Activated CD8-positive, alpha-beta memory T cell treated with anti-CD3 and anti-CD28 coated beads, Interleukin-2, amount 50 U/mL, for 1 hour (primary cell): Measurements from ENCODE around the gene C1orf53.

Source experiments
- DNase-seq: peaks from one replicate; pipeline ENCODE4 v3.0.0-alpha.2; 2020; ENCODE audit errors: extremely low read depth

Gene C1orf53

GRCh38 chr1:197907846-197908616 lies 5.6 kb downstream of the C1orf53 start:
- DNase-seq = no peak

GRCh38 chr1:197908716-197909220 lies 6.3 kb downstream of the C1orf53 start:
- no peak for DNase-seq

- no peak for DNase-seq
Measured at GRCh38 chr1:197909384-197909783, 7.0 kb downstream of the C1orf53 start.

GRCh38 chr1:197910120-197910991 lies 7.9 kb downstream of the C1orf53 start:
- DNase-seq = no peak

- DNase-seq = no peak
Measured at GRCh38 chr1:197911111-197911856, 8.9 kb downstream of the C1orf53 start.

DNA sequence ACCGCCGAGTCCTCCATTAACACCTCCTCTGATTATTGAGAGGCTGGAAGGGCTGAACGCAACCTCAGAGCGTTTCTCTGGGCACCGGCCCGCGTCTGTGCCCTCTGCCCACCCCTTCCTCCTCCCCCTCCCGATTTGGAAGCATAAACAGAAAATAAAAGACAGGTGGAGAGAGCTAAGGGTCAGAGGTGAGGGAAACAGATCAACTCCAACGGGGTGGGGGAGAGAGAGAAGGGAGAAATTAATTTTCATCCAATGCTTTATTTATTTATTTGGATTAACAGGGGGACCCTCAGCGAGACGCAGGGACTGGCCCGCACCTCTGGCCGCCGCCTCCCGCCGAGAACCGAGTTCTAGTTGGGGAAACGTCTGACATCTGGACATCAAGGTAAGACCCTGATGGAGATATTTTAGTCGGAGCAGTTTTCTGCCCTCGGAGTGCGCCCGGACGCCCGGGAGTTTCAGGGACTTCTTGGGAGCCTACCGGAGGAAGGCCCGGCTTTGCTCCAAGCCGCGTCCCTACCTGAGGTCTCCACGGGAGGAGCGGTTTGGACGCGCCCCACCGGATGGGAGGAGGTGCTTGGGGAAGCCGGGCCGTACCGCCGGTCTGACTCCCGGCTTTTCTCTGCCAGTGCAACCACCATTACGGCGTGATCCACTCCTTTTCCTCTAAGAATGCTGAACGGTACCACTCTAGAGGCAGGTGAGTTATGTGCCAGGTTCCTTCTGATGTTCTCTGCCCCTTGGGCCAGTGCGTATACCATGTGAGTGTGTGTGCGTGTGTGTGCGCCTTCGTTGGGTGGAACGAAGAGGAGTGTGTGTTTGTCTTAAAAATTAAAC lies 9.6 kb downstream of the C1orf53 start:
- DNase-seq = no peak

DNA sequence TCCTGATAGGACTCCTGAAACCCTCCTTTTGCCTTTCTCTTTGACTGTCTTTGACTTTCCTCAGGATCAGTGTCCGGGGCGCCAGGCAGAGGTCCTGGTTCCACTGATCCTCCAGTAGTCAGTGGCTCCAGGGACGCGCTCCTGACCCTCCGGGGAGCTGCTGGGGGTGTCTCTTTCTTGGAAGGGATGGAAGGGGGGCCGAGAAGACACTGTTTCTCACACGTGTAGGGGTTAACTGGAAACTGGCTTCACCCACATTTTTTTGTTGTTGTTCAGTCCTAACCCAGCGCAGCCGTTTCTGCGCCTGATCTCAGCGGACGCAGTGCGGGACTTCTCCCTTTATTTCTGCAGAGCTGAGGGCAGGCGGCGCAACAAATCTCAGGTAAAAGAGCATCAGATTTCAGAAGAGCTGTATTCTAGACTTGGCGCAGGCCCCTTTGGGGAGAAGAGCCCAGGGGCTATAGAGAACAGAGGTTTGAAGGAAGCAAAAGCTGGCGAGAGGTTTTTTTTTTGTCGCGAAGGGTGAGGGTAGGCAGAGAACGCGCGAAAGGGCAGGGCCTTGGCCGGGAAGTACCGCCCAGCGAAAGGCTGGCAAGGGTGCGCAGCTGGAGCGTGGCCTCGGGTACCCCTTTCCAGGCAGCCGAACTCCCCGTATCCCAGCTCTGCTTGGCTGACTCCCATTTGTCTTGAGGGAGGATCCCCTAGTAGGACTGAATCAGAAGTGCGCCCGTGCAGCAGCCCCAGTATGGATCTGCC lies 10.5 kb downstream of the C1orf53 start:
- DNase-seq = no peak

GRCh38 chr1:197913495-197914276 lies 11.3 kb downstream of the C1orf53 start:
- DNase-seq = no peak

- DNase-seq = no peak
Measured at GRCh38 chr1:197914510-197914909, 12.1 kb downstream of the C1orf53 start.

- no peak for DNase-seq
Measured at GRCh38 chr1:197915260-197915861, 12.9 kb downstream of the C1orf53 start.

DNA sequence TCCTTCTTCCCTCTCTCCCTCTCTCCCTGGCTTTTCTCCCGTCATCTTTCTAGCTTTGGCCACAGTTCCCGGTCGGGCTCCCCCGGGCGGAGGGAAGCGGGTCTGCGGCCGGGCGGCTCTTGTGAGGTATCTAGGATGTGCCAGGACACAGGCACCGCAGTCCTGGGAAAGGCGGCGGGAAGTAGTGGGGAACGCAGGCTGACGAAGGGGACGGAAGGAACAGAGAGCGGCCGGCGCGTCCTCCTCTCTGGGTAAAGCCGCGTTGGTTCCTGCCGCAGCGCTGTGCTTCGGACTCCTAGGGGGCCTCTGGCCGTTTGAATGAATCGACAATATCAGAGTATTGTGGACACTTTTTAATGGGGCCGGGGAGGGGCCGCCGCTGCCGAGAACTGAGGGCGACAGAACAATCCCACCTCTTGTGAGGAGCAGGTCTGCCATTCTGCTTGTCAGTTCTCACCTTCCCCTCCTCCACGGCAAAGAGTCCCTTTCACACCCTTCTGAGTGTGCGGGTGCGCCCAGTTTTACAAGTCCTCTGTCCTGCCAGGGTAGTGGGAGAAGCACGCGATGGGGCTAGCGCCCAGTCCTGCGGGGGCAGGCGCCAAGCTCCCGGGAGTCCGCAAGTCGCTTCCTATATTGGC lies 13.6 kb downstream of the C1orf53 start:
- DNase-seq = no peak

- DNase-seq = no peak
Measured at GRCh38 chr1:197916500-197916983, 14.1 kb downstream of the C1orf53 start.

GRCh38 chr1:197917805-197918651 lies 15.6 kb downstream of the C1orf53 start:
- DNase-seq = no peak

GRCh38 chr1:197918807-197919345 lies 16.4 kb downstream of the C1orf53 start:
- no peak for DNase-seq

GRCh38 chr1:197919346-197920066 lies 17.1 kb downstream of the C1orf53 start:
- DNase-seq = no peak

DNA sequence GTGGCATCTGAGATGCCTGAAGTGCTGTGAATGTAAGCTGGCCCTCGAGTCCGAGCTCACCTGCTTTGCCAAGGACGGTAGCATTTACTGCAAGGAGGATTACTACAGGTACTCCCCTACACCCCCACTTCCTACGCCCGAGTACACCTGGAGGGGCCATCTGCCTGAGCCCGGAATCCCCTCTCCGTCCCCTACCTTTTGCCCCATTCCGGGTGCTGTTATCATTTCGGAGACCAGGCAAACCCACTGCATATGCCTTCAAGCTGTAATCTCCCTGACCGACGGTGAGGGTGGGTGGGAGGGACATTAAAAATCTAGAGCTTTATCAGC lies 17.6 kb downstream of the C1orf53 start:
- no peak for DNase-seq
